CD1c-positive myeloid dendritic cell (primary cell): ENCODE measurements around the gene SMIM35.

Experiments
- DNase-seq: peaks from one replicate; pipeline ENCODE4 v3.0.0-alpha.2; 2016; ENCODE audit errors: extremely low spot score

SMIM35 gene

GRCh38 chr11:118057251-118058145, 29.3 kb downstream of the SMIM35 start:
- no peak for DNase-seq

GRCh38 chr11:118056806-118057205, 30.0 kb downstream of the SMIM35 start:
- no peak for DNase-seq

- DNase-seq: no peak
Measured at GRCh38 chr11:118055966-118056365, 30.8 kb downstream of the SMIM35 start.

GRCh38 chr11:118054712-118055640, 31.8 kb downstream of the SMIM35 start:
- no peak for DNase-seq

GRCh38 chr11:118052581-118053206, 34.1 kb downstream of the SMIM35 start:
- DNase-seq: no peak

GRCh38 chr11:118051611-118052461, 34.9 kb downstream of the SMIM35 start:
- peak; percentile 40 for DNase-seq

GRCh38 chr11:118051136-118051610, 35.6 kb downstream of the SMIM35 start:
- DNase-seq: no peak

GRCh38 chr11:118050208-118050891, 36.4 kb downstream of the SMIM35 start:
- no peak for DNase-seq

GRCh38 chr11:118049771-118050170, 37.0 kb downstream of the SMIM35 start:
- DNase-seq: no peak

- DNase-seq: no peak
Measured at GRCh38 chr11:118048472-118049370, 38.0 kb downstream of the SMIM35 start.

- no peak for DNase-seq
Measured at GRCh38 chr11:118047749-118048148, 39.0 kb downstream of the SMIM35 start.

GRCh38 chr11:118046964-118047700, 39.6 kb downstream of the SMIM35 start:
- no peak for DNase-seq

- no peak for DNase-seq
Measured at GRCh38 chr11:118046051-118046963, 40.5 kb downstream of the SMIM35 start.

GRCh38 chr11:118045191-118045590, 41.6 kb downstream of the SMIM35 start:
- DNase-seq: no peak

GRCh38 chr11:118042796-118043195, 44.0 kb downstream of the SMIM35 start:
- DNase-seq: no peak

- DNase-seq: no peak
Measured at GRCh38 chr11:118042141-118042540, 44.6 kb downstream of the SMIM35 start.

- DNase-seq: no peak
Measured at GRCh38 chr11:118033443-118033842, 53.3 kb downstream of the SMIM35 start.

- no peak for DNase-seq
Measured at GRCh38 chr11:118028626-118029025, 58.1 kb downstream of the SMIM35 start.
